Progenitor cell of endocrine pancreas (in vitro differentiated cells): ENCODE data around the gene NDUFAF3. TPM values are rescaled to one million over a fixed set of nuclear protein-coding genes. Genes with fewer than 3 reads are reported as not detected.

Source experiments
- DNase-seq: peaks from one replicate; pipeline ENCODE4 v3.0.0; 2021; ENCODE audit warnings: low spot score; ENCODE audit not compliant: unreplicated experiment
- H3K27ac Mint-ChIP-seq: 2 replicates; pipeline ENCODE4 v1.8.0; 2021; ENCODE audit warnings: mild to moderate bottlenecking, moderate library complexity, mixed read lengths
- H3K27me3 Mint-ChIP-seq: 2 replicates; pipeline ENCODE4 v1.8.0; 2021; ENCODE audit warnings: mixed read lengths
- H3K36me3 Mint-ChIP-seq: 2 replicates; pipeline ENCODE4 v1.8.0; 2022; ENCODE audit warnings: mixed read lengths; ENCODE audit not compliant: insufficient read depth
- H3K4me1 Mint-ChIP-seq: 2 replicates; pipeline ENCODE4 v1.8.0; 2021; ENCODE audit warnings: low read depth, mixed read lengths
- H3K4me3 Mint-ChIP-seq: 2 replicates; pipeline ENCODE4 v1.8.0; 2021; ENCODE audit warnings: low read depth, mild to moderate bottlenecking, moderate library complexity, mixed read lengths
- H3K9me3 Mint-ChIP-seq: 2 replicates; pipeline ENCODE4 v1.8.0; 2021; ENCODE audit warnings: low read depth, mixed read lengths
- total RNA-seq: library from RNA; stranded (reverse); gene quantifications from 2 replicates; pipeline ENCODE4 v1.2.1, GENCODE V29; 2021
- TF ChIP-seq, protein P1 (sequence below): fragments of 200-600 bp; sonication (generic); IDR thresholded peaks from one replicate; pipeline ENCODE4 v1.5.0; 2021; ENCODE audit warnings: antibody characterized with exemption, mild to moderate bottlenecking; ENCODE audit not compliant: unreplicated experiment

NDUFAF3 gene
- total RNA-seq, 1 donor from 2014 or later, result 46.1 TPM

- peaks cover 20% of the 10 kb centered on the region for H3K4me1 Mint-ChIP-seq
- TF ChIP-seq, protein P1, sequence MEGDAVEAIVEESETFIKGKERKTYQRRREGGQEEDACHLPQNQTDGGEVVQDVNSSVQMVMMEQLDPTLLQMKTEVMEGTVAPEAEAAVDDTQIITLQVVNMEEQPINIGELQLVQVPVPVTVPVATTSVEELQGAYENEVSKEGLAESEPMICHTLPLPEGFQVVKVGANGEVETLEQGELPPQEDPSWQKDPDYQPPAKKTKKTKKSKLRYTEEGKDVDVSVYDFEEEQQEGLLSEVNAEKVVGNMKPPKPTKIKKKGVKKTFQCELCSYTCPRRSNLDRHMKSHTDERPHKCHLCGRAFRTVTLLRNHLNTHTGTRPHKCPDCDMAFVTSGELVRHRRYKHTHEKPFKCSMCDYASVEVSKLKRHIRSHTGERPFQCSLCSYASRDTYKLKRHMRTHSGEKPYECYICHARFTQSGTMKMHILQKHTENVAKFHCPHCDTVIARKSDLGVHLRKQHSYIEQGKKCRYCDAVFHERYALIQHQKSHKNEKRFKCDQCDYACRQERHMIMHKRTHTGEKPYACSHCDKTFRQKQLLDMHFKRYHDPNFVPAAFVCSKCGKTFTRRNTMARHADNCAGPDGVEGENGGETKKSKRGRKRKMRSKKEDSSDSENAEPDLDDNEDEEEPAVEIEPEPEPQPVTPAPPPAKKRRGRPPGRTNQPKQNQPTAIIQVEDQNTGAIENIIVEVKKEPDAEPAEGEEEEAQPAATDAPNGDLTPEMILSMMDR, result peak; percentile 32
- peaks cover 19% of the 10 kb centered on the region for H3K27me3 Mint-ChIP-seq
- peak; percentile 54 for DNase-seq
- H3K27ac Mint-ChIP-seq, result peak within 1 kb of the TSS; percentile 99
- H3K9me3 Mint-ChIP-seq, result no peaks in the 10 kb centered on the region
- H3K36me3 Mint-ChIP-seq, result peaks cover 12% of the 10 kb centered on the region
- peak within 1 kb of the TSS; percentile 90 for H3K4me3 Mint-ChIP-seq
Observed at GRCh38 chr3:48989796-48990635, 31.9 kb upstream of the NDUFAF3 start, which contains the start of gene P4HTM. P4HTM (plus strand) TSS chr3:48990241; CDS start chr3:48990257, 16 bp downstream.

DNA sequence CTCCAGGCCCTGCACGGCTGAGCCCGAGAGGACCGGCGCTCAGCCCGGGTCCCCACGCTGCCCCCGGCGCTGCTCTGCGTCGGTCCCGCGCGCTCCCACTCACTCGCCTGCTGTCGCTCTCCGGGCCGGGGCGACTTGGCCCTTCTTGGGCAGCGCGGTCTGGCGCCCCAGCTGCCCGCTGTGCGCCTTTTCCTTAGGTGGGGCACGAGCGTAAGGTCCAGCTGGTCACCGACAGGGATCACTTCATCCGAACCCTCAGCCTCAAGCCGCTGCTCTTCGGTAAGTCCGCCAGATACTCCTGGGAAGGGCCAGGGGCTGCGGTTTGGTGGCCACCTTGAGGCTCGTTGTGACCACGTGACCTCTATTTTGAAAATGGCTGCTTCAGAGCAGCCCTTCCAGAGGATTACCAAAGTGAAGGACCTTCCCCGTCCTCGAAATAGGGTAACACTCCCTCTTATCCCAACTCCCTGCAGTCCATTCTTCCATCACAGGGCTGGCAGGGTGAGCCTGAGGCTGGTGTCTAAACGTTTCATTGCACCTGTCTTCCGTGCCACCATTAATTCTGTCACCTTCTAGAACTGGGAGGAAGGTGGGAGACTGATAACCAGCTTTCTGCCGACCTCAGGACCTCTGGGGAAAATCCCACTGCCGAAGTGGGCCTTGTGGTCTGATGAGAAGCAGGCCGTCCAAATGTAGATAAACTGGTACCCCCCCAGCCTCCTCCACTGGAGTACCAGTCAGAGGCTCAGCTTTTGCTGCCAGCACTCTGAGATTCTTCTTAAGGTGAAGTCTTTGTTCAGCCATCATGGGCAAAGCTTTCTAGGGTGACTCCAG is 31.1 kb upstream of the NDUFAF3 start:
- TF ChIP-seq, protein P1, result no peak
- peaks cover 20% of the 10 kb centered on the region for H3K4me1 Mint-ChIP-seq
- DNase-seq, result no peak
- H3K4me3 Mint-ChIP-seq, result peak overlapping the region; percentile 89
- H3K27me3 Mint-ChIP-seq, result peaks cover 25% of the 10 kb centered on the region
- no peaks in the 10 kb centered on the region for H3K9me3 Mint-ChIP-seq
- H3K27ac Mint-ChIP-seq, result peak overlapping the region; percentile 96
- peaks cover 17% of the 10 kb centered on the region for H3K36me3 Mint-ChIP-seq

DNA sequence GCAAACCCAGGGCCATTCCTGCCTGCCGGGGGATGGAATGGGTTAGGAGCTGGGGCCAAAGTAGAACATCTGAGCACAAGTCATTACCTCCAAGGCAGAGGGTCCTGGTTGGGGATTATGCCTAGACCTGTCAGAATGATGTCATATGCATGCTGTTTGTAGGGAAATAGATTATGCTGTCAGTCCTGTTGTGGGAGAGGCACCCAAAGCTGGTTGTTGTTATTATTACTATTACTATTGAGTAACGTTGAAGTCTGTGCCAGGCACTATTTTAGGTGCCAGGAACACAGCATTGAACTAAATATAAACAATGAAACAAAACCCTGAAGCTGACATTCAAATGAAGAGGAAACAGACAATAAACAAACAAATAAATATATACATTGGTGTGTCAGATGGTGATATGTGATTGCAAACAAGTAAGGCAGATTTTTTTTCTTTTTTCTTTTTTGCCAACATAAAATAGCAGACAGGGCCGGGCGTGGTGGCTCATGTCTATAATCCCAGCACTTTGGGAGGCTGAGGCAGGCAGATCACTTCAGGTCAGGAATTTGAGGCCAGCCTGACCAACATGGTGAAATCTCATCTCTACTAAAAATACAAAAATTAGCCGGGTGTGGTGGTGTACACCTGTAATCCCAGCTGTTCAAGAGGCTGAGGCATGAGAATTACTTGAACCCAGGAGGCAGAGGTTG is 29.9 kb upstream of the NDUFAF3 start:
- Mint-ChIP-seq H3K9me3 (no peaks in the 10 kb centered on the region), H3K27me3 (peaks cover 25% of the 10 kb centered on the region), H3K27ac (no peak overlapping the region), H3K4me1 (peaks cover 20% of the 10 kb centered on the region), H3K36me3 (peaks cover 17% of the 10 kb centered on the region), H3K4me3 (peak overlapping the region; percentile 53)
- DNase-seq, result no peak
- TF ChIP-seq, protein P1, result no peak

DNA sequence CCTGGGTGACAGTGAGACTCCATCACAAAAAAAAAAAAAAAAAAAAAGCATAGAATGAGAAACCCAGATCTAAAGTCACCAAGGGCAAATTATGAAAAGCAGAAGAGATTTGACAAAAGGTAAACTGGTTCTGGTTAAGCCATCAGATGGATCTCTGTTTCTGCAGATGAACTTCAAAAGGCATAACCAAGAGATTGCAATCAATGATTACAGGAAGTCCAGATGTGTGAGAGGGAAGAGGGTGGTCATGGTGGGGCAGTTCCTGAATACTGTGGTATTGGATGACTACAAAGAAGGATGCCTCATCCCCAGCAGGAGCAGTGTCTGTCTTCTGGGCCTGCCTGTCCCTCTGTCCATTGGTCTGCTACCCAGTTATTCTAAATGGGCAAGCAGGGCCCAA is 28.1 kb upstream of the NDUFAF3 start:
- TF ChIP-seq, protein P1, result no peak
- peaks cover 22% of the 10 kb centered on the region for H3K4me1 Mint-ChIP-seq
- H3K9me3 Mint-ChIP-seq, result no peaks in the 10 kb centered on the region
- peaks cover 29% of the 10 kb centered on the region for H3K27me3 Mint-ChIP-seq
- H3K4me3 Mint-ChIP-seq, result no peak overlapping the region
- H3K36me3 Mint-ChIP-seq, result peaks cover 15% of the 10 kb centered on the region
- H3K27ac Mint-ChIP-seq, result no peak overlapping the region
- DNase-seq, result no peak

DNA sequence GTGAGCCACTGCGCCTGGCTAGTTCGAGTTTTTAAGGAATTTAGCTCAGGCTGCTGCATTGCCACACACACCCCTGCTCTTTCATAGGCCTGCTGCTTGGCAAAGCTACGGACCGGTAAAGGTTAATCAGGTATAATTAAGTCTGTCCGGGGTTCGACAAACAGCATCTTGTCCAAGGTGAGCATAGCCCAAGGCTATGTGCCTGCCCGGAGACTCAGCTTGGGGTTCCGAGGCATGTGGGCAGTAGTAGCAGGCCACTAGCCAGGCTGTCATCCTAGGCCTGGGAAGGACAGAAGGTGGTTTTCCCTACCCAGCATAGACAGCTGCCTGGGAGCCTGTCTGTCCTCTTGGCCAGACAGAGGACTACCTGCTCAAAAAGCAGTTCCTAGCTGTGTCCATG is 25.3 kb upstream of the NDUFAF3 start:
- peaks cover 17% of the 10 kb centered on the region for H3K36me3 Mint-ChIP-seq
- DNase-seq, result no peak
- no peak overlapping the region for H3K4me3 Mint-ChIP-seq
- H3K9me3 Mint-ChIP-seq, result no peaks in the 10 kb centered on the region
- TF ChIP-seq, protein P1, result no peak
- H3K4me1 Mint-ChIP-seq, result peaks cover 29% of the 10 kb centered on the region
- peaks cover 37% of the 10 kb centered on the region for H3K27me3 Mint-ChIP-seq
- H3K27ac Mint-ChIP-seq, result no peak overlapping the region
